Stimulated activated CD4-positive, alpha-beta T cell treated with anti-CD3 and anti-CD28 coated beads, TNF-alpha, amount 100 ng/mL, for 24 hours (primary cell): ENCODE measurements around the gene C22orf15.

Source experiments
- DNase-seq, 3 experiments: peaks; one replicate each; pipeline ENCODE4 v3.0.0-alpha.2; 2020; ENCODE audit warnings: low read depth in 3 of 3

The C22orf15 gene

DNA sequence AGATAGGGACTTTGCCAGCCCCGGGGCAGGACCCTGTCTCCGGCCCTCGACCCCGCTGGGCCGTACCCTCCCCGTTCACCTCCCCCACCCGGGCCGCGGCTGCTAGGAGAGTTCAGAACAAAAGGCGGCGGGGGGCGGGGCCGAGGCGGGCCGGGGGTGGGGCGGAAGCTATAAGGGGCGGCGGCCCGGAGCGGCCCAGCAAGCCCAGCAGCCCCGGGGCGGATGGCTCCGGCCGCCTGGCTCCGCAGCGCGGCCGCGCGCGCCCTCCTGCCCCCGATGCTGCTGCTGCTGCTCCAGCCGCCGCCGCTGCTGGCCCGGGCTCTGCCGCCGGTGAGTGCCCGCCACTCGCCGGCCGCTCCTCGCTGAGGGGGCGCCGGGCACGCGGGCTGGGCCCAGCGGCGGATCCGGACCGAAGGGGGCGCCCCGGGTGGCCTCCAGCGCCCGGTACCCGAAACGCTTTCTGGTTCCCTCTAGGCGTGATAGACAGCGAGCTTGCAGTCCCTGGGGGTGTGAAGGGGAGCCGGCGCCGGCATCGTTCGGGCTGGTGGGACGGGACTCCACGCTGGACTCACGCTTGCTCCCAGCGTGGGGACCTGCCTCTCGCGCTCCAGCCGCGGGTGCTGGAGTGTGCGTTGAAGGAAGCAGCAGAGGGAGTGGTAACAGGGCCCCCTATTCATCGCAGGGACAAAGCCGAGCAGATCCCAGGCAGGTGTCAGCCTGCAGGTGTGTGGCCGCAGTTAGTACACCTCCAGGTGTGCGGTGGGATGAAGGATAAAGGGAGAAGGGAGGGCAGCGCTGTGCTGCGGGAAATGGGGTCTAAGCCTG is 10.1 kb downstream of the C22orf15 start, which contains the start of gene MMP11:
Gene MMP11 (plus strand): TSS at position 201 of the 825 bp plus-strand sequence. CDS start 22 bp downstream, at position 223.
- DNase-seq = peak in 2 of 3 experiments; percentile 27 to 57

DNA sequence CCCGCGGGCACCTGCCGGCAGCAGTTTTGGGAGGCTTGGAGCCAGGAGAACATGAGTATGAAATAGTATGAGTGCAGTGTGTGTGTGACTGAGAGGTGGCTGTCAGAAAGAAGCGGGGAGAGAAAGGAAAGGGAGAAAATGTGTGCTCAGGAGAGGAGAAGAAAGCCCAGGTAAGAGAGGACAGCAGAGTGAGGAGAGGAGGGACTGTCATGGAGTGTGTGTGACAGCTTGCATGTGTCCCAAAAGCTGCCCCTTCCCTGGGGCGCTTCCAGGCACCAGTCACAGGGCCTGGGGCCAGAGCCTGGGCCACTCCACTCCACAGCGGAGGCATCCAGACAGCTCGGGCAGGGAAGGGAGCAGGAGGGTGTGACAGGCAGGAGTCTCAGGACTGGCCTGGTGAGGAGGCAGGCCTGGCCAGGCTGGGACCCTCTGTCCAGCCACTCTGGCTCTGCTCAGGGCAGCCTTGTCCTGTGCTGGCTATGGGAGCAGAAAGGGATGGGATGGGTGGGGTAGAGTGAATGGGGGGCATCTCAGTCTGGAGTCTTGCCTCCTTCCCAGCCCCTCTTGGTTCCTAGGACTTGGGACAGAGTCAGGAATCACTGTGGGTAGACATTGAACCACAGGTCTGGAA is 10.8 kb downstream of the C22orf15 start:
- no peak for DNase-seq

DNA sequence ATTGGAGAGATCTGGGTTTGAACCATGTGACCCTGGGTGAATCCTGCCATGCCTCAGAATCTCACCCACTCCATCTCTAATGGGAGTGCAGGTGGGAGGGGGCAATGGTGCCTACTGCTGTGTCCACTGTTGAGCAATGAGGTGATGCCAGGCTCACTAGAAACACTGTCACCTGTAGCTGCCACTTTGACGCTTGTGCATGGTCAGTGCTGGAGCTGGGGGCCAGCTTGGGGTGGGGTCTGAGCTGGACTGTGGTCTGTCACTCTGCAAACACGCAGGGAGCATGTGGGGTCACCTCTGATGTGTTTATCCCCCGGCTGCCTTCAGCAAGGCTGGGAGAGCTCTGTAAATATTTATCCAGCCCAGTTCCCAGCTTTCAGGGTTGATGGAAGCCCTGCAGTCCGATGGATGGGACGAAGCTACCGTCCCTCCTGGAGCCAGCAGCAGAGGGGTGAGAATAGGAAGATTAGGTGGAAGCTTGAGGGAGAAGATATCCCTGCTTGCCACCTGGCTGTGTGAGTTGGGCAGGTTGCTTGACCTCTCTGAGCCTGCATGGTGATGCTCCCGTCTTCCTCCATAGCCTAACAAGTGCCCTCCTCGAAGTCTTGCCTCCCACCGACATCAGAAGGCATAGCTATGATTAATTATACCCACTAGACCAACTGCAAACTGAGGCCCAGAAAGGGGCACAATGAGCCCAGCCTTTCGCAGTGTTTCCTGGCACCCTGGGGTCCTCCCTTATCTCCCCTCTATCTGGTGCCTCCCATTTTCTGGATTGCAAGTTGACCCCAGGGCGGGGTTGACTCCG is 11.5 kb downstream of the C22orf15 start:
- DNase-seq = no peak

DNA sequence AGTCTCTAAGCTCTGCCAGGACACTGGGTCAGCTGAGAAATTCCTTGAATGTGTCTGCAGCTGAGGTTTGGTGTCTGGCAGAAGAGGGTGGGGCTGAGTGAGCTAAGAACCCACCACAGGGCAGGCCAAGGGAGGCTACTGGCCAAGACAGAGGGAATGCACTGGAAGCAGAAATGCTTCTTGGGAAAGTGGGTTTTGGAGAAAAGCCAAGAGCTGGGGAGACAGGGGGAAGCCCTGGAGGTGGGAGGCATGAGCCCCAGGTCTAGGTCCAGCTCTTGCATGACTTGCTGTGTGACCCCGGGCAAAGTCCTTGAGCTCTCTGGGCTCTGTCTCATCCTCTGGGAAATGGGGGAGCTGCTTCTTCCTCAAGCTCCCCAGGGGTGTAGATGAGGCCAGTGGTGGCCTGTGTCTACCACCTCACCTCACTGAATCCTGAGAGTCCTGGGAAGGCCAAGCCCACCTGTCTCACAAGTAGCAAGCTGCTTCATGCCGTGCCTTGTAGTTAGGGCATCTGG is 12.2 kb downstream of the C22orf15 start:
- DNase-seq = no peak

DNA sequence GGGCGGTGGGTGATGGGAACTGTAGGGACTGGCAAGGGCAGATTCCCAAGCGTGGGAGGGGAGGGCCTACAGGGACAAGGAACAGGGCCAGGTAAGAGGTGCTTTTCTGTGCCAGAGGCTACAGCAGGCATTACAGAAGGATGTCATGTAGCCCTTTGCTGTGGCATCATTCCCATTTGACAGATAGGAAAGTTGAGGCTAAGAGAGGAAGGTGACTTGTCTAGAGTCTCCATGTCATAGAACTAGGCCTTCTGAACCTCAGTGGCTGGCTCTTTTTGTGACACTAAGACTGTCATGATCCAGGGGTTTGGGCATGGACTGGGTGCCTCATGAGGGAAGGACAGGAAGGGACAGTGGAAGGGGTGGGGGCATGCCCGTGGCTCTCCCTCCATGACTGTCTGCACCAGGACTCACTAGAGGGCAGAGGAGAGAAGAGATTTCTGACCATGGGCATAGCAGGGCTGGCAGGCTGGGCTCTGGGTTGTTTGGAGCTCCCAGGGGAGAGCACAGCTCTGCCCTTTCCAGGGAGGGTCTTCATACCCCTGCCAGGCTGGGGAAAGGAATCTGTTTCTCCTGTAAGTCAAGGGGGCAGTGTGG is 13.1 kb downstream of the C22orf15 start:
- no peak for DNase-seq

DNA sequence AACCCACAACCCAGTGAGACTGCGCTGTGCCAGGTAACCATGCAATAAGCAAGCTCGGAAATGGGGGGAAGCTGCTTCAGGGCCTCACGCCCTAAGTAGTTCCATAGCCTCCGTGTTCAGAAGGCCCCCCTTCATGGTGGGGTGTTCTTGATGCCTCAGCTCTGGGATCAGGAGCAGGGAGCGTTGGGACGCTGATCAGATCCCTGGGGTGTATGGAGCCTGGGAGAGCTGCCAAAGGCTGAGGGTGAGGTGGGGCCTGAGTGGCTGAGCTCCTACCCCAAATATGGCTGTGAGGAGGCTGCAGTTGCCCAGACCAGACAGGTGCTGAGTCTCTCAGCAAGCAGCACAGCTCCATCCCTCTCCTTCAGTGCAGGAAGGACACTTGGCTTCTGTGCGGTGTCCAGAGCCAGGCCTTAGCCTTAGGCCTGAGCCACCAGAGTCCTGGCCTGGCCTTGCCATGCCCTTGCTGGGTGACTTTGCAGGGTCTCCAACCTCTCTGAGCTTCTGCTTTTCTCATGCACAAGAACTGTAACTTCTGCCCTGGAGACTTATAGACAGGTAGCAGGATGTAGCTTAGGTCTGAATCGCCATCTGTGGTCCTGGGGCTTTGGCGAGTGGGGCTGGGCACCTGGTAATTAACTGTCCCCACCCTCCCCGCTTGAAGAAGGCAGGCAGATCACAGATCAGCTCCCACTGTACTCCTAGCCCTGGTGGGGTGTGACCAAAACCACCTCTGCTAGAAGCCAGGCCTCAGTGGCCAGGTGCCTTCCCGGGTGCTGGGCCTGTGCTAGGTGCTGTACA is 15.2 kb downstream of the C22orf15 start:
- no peak for DNase-seq

DNA sequence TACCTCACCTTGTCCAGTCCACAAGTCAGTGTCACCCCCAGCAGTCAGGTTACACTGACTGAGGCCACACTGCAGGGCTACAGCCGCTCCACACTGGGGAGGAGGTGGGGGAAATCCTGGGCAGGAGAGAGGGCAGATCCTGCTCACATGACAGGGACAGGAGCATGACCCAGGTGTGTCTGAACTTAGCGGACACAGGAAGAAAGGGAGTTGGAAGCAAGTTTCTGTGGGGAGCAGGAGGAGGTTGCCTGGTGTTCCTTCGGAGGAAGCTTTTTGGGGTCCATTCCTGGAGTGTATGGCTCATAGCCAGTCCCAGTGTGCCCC is 15.7 kb downstream of the C22orf15 start:
- no peak for DNase-seq

DNA sequence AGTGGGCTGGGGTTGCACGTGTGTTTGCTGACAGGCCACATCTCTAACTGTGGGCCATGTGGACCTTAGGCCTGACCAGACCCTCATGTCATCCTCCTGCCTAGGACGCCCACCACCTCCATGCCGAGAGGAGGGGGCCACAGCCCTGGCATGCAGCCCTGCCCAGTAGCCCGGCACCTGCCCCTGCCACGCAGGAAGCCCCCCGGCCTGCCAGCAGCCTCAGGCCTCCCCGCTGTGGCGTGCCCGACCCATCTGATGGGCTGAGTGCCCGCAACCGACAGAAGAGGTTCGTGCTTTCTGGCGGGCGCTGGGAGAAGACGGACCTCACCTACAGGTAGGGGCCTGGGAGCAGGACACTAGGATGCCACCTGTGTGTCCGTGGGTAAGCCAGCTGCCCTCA is 16.3 kb downstream of the C22orf15 start:
- no peak for DNase-seq

DNA sequence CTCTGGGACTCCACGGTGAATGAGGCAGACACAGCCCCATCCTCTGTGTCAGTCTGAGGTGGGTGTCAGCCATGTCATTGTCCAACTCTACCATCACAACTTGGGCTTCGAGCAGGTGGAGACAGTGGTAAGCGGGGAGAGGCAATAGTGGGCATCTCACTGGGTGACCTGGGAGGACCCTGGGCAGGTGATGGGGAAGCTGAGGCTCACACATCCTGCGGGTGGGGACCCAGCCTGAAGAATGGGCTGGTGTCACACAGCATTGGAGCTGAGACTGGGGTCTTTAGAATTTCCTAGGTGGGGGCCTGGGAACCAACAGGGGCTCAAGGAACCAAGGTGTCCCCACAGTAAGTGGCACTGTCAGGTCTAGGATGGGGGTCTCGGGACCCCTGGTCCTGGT is 16.9 kb downstream of the C22orf15 start:
- DNase-seq = no peak

DNA sequence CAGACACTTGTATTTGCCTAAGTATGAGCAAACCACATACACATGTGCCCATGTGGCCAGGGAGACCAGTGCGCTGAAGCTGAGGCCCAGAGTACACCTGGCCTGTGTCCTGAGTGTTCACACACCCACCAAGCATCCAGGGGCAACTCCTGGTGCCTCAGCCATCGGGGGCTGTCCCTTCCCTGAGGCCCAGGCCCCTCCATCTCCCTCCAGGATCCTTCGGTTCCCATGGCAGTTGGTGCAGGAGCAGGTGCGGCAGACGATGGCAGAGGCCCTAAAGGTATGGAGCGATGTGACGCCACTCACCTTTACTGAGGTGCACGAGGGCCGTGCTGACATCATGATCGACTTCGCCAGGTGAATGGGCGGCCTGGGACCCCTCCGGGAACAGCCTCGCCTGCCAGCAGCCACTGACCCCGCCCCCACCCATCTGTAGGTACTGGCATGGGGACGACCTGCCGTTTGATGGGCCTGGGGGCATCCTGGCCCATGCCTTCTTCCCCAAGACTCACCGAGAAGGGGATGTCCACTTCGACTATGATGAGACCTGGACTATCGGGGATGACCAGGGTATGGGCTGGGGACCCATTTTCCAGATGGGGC is 17.5 kb downstream of the C22orf15 start:
- no peak for DNase-seq

DNA sequence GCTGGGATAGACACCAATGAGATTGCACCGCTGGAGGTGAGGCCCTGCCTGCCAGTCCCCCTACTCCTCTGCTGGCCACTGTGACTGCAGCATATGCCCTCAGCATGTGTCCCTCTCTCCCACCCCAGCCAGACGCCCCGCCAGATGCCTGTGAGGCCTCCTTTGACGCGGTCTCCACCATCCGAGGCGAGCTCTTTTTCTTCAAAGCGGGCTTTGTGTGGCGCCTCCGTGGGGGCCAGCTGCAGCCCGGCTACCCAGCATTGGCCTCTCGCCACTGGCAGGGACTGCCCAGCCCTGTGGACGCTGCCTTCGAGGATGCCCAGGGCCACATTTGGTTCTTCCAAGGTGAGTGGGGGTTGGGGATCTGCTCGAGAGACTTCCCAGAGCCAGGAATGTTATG is 18.3 kb downstream of the C22orf15 start:
- DNase-seq = no peak

DNA sequence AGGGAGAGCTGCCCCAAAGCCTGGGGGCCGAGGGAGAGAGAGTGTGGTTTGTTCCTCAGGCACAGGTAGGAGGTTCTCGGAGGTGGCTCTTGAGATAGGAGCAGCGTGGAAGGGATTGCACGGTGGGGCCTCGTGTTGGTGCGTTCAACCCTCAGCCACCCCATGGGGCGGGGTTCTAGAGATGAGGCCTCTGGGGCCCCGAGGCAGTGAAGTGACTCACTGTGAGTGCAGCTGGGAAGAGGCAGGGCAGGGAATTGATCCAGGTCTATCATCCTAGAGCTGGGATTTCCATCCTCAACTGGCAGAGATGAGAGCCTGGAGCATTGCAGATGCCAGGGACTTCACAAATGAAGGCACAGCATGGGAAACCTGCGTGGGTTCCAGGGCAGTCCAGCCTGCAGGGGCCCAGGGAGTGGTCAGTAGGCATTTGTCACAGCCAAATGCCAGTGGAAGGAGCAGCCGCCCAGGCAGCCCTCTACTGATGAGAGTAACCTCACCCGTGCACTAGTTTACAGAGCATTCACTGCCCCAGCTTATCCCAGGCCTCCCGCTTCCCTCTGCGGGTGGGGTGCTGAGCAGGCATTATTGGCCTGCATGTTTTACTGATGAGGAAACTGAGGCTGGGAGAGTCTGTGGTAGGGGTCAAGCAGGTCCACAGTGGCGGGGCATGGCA is 18.9 kb downstream of the C22orf15 start:
- no peak for DNase-seq

DNA sequence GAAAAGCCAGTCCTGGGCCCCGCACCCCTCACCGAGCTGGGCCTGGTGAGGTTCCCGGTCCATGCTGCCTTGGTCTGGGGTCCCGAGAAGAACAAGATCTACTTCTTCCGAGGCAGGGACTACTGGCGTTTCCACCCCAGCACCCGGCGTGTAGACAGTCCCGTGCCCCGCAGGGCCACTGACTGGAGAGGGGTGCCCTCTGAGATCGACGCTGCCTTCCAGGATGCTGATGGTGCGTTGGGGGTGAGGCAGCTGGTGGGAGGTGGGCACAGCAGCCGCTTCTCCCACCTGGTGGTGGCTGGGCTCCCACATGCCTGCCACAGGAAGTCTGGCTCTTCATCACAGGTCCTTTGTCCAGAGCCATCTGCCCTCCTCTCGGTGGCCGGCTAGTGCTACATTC is 19.5 kb downstream of the C22orf15 start:
- no peak for DNase-seq

DNA sequence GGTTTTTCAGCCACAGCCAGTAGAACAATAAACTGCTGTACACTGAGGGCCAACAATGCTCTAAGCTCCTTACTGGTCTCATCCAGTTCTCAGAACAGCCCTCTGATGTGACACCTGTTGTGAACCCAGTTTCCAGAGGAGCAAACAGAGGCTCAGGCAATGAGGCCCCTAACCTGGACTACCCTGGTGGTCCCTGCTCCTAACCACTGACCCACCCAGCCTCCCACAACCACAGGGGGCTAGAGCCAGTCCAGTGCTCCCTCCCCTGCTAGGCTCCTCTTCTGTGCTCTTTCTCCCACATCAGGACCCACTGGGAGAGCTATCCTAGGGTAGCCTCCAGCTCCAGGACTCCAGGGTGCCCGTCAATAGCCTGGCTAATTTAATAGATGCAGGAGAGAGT is 19.9 kb downstream of the C22orf15 start:
- no peak for DNase-seq

DNA sequence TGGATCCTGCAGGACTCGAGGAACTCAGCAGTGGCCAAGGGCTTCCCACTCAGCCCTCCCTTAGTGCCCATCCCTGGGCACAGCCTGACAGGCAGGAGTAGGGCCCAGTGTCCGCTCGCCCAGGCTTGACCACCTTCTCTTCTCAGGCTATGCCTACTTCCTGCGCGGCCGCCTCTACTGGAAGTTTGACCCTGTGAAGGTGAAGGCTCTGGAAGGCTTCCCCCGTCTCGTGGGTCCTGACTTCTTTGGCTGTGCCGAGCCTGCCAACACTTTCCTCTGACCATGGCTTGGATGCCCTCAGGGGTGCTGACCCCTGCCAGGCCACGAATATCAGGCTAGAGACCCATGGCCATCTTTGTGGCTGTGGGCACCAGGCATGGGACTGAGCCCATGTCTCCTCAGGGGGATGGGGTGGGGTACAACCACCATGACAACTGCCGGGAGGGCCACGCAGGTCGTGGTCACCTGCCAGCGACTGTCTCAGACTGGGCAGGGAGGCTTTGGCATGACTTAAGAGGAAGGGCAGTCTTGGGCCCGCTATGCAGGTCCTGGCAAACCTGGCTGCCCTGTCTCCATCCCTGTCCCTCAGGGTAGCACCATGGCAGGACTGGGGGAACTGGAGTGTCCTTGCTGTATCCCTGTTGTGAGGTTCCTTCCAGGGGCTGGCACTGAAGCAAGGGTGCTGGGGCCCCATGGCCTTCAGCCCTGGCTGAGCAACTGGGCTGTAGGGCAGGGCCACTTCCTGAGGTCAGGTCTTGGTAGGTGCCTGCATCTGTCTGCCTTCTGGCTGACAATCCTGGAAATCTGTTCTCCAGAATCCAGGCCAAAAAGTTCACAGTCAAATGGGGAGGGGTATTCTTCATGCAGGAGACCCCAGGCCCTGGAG is 20.7 kb downstream of the C22orf15 start:
- DNase-seq = no peak

DNA sequence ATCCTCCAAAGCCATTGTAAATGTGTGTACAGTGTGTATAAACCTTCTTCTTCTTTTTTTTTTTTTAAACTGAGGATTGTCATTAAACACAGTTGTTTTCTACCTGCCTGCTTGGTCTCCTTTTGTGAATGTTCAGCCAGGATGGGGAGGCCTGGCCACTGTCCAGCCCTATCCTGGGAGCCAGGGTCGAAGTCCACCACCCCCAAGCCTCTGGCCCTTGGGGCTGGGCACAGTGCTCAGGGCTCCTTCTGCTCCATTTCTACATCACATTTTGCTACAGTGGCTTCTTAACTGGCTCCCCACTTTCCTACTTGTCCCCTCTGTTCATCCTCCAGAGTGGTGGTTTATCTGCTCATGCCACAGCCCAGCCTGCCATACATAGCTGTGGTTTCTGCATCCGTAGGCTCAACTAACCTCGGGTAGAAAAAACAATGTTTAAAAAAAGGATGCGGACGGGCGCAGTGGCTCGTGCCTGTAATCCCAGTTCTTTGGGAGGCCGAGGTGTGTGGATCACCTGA is 21.5 kb downstream of the C22orf15 start:
- DNase-seq = no peak

DNA sequence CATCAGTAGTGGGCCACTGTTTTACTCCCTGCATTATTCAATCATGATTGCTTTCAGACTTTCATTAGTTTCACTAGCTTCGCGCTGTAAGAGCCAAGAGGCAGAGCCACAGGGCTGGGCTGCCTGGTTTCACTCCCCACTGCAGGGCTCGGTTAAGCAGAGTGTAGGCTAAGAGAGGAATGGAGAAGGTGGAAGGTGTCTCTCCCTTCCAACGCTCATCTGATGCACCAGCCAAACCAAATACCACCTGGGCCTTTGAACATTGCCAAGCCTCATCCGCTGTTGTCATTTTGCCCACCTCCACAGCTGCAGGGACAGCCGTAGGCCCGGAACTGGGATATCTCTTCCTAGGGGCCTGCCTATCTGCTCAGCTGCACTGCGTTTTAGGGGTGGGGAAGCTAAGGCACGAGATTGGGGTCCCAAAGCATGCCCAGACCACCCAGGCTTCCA is 23.5 kb downstream of the C22orf15 start:
- no peak for DNase-seq

DNA sequence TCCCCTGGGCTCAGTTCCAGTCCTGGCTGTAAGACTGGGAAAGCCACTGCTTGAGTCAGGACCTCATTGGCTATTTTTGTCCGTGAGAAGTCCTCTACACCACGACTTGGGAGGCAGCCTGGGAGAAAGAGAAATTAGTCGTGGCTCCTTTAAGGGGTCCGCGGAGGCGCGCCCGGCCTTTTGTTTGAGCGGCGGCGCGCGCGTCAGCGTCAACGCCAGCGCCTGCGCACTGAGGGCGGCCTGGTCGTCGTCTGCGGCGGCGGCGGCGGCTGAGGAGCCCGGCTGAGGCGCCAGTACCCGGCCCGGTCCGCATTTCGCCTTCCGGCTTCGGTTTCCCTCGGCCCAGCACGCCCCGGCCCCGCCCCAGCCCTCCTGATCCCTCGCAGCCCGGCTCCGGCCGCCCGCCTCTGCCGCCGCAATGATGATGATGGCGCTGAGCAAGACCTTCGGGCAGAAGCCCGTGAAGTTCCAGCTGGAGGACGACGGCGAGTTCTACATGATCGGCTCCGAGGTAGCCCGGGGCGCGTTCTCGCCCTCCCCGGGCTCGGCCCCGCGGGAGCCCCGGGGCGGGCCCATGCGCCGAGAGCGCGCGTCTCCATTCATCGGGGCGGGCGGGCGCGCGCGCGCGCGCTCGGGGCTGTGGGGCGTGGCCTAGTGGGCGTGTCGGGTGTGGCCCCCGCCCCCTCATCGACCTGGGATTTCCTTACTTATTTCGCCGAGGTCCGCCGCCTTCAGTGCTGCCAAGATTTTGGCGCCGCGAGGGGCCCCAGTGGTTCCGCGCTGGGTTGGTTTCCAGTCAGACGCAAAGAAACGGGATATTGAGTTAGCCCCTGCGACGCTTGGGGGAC is 24.2 kb downstream of the C22orf15 start, which contains the start of gene SMARCB1:
Gene SMARCB1 (plus strand): TSS at position 215 of the 848 bp plus-strand sequence. CDS start 204 bp downstream, at position 419.
- DNase-seq = peak; percentile 81 to 88 (median 84)
